ENCODE results near the gene UTP25. TPM values are rescaled to one million over a fixed set of nuclear protein-coding genes. Genes with fewer than 3 reads are reported as not detected.

UTP25 gene
- total RNA-seq, 1 donor from 2014 or later, result 4.6 TPM

DNA sequence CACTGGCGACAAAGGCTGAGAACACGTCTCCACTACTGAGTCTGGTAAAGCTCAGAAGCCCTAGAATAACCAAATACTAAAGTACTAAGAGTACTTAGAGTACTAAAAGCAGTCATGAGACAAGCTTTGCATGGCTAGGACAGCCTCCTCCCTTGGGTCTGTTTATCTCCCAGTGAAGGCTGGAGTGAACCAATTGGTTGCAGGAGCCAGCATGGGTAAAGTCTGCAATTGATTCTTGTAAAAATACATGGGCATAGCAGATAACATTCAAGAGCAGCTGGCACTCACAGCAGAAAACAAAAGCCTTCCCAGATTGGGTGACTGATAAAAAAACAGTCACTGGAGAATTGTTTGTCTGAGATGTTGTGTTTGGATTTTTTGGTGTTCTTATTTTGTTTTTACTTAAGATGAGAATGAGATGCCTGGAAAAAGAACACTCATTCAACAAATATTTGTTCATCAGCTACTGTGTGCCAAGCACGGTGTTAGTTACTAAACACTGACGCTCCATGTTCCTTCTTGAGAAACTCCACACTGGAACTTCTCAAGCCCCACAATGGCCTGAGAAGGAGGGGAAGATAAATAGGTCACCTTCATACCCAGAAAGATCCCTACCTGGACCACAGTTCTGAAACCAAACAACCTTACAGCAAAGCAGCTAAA, 25.5 kb upstream of the UTP25 start:
- Mint-ChIP-seq H3K27ac (ENCODE audit: unreplicated experiment) (no peak overlapping the region), H3K36me3 (ENCODE audit: unreplicated experiment) (no peaks in the 10 kb centered on the region), H3K9me3 (ENCODE audit: unreplicated experiment) (no peaks in the 10 kb centered on the region), H3K4me3 (ENCODE audit: unreplicated experiment) (no peak overlapping the region), H3K27me3 (ENCODE audit: unreplicated experiment) (peaks cover 7% of the 10 kb centered on the region), H3K4me1 (ENCODE audit: low read depth, unreplicated experiment) (peaks cover 1% of the 10 kb centered on the region)
- TF ChIP-seq, protein P1, sequence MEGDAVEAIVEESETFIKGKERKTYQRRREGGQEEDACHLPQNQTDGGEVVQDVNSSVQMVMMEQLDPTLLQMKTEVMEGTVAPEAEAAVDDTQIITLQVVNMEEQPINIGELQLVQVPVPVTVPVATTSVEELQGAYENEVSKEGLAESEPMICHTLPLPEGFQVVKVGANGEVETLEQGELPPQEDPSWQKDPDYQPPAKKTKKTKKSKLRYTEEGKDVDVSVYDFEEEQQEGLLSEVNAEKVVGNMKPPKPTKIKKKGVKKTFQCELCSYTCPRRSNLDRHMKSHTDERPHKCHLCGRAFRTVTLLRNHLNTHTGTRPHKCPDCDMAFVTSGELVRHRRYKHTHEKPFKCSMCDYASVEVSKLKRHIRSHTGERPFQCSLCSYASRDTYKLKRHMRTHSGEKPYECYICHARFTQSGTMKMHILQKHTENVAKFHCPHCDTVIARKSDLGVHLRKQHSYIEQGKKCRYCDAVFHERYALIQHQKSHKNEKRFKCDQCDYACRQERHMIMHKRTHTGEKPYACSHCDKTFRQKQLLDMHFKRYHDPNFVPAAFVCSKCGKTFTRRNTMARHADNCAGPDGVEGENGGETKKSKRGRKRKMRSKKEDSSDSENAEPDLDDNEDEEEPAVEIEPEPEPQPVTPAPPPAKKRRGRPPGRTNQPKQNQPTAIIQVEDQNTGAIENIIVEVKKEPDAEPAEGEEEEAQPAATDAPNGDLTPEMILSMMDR (IDR thresholded peaks at IDR 0.05; ENCODE audit: partially characterized antibody, unreplicated experiment), result no peak
- no peak for DNase-seq

DNA sequence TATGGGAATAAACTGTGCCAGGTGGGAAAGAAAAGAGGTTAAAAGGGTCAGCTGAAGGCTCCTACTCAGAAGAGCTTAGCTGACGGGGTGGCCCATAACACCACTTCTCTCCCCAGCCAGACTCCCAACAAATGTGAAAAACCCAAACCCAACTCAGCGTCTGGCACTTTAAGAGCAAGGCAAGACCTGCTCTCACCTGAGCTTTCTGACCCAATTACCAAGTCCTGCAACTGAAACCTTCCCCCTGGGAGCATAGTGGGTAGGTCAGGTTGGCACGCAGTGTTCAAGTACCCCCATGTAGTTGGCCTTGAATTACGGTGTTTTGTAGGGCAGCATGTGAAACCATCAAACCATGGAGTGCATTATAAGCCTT, 25.0 kb upstream of the UTP25 start:
- TF ChIP-seq, protein P1 (IDR thresholded peaks at IDR 0.05; ENCODE audit: partially characterized antibody, unreplicated experiment), result no peak
- no peak overlapping the region for H3K27ac Mint-ChIP-seq (ENCODE audit: unreplicated experiment)
- no peak overlapping the region for H3K4me3 Mint-ChIP-seq (ENCODE audit: unreplicated experiment)
- H3K9me3 Mint-ChIP-seq (ENCODE audit: unreplicated experiment), result no peaks in the 10 kb centered on the region
- peaks cover 7% of the 10 kb centered on the region for H3K27me3 Mint-ChIP-seq (ENCODE audit: unreplicated experiment)
- no peak for DNase-seq
- H3K4me1 Mint-ChIP-seq (ENCODE audit: low read depth, unreplicated experiment), result peaks cover 1% of the 10 kb centered on the region
- no peaks in the 10 kb centered on the region for H3K36me3 Mint-ChIP-seq (ENCODE audit: unreplicated experiment)

DNA sequence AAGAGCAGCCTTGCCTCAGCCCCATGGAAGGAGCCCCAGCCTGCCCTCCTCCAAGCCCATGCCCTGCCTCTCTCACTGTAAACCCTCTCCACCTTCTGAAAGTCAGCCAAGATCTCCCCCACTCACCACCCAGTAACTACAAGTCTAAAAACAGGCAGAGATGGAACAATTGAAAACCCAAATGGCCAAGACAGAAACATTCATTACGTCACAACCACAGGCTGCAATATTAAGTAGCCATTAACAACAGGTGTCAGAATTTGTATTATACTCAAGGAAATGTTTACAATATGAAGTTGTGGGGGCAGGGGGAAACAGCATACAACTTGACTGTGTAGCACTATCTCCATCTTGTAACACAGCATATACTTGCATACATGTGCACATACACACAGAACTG, 24.2 kb upstream of the UTP25 start:
- TF ChIP-seq, protein P1 (IDR thresholded peaks at IDR 0.05; ENCODE audit: partially characterized antibody, unreplicated experiment), result no peak
- H3K36me3 Mint-ChIP-seq (ENCODE audit: unreplicated experiment), result no peaks in the 10 kb centered on the region
- peaks cover 7% of the 10 kb centered on the region for H3K27me3 Mint-ChIP-seq (ENCODE audit: unreplicated experiment)
- H3K9me3 Mint-ChIP-seq (ENCODE audit: unreplicated experiment), result no peaks in the 10 kb centered on the region
- H3K4me1 Mint-ChIP-seq (ENCODE audit: low read depth, unreplicated experiment), result peaks cover 1% of the 10 kb centered on the region
- no peak for DNase-seq
- no peak overlapping the region for H3K4me3 Mint-ChIP-seq (ENCODE audit: unreplicated experiment)
- no peak overlapping the region for H3K27ac Mint-ChIP-seq (ENCODE audit: unreplicated experiment)

DNA sequence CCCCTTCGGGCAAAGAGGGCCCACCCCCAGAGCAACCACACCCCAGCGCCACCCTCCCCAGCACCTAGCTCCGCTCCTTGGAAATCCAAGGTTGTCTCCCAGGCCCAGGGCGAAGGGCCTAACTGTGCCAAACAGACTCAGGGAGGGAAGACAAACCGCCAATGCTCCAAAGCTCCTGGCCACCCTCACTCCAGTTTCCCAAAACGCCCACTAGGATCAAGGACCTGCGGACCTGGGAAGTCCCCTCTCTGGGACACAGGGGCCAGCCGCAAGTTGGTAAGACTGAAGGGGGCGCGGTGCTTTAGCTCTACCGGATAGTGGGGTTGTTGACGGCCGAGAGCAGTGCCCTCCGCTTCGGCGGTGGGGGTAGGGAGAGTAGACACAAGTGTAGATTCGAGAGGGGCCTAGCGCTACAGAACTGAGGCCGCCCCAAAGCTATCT, 22.4 kb upstream of the UTP25 start:
- H3K4me1 Mint-ChIP-seq (ENCODE audit: low read depth, unreplicated experiment), result peaks cover 1% of the 10 kb centered on the region
- peaks cover 7% of the 10 kb centered on the region for H3K27me3 Mint-ChIP-seq (ENCODE audit: unreplicated experiment)
- TF ChIP-seq, protein P1 (IDR thresholded peaks at IDR 0.05; ENCODE audit: partially characterized antibody, unreplicated experiment), result no peak
- no peak for DNase-seq
- H3K4me3 Mint-ChIP-seq (ENCODE audit: unreplicated experiment), result peak overlapping the region; percentile 80
- H3K9me3 Mint-ChIP-seq (ENCODE audit: unreplicated experiment), result no peaks in the 10 kb centered on the region
- no peak overlapping the region for H3K27ac Mint-ChIP-seq (ENCODE audit: unreplicated experiment)
- H3K36me3 Mint-ChIP-seq (ENCODE audit: unreplicated experiment), result no peaks in the 10 kb centered on the region

DNA sequence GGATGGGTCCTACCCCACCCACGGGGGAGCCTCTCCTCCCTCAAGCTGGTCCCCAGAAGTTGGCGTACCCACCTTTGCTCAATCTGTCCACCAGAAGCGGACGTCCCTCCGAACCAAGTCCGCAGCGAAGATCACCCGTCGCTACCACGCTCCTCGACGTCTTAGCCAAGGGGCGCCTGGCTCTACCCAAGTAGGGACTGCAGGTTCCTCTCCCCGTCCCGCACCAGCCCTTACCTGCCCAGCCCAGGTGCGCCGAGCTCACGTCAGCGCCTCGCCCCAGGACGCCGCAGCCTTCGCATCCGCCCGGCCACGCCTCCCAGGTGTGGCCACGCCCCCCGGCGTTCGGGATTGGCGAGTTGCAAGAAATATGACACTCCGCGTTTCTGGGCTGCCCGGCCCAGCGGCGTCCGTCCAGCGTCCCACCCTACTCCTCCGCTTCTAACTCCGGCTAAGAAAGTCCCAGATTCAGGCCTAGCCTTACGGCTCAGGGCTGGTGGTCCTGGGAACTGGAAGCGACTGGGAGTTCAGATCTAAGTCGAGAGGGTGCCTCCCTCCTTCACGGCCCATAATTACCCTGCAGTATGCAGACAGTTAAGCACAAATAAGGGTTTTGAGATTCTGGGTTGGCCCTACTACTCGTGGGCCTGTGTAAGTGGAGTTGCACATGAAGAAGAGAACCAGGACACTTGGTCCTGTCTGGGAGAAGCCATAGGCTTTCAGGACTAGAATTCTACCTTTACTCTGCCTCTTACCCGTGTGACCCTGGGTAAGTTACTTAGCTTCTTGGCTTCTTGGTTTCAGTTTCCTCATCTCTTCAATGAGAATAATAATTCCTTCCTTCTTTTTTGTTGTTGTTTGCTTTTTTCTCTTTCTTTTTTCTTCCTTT, 21.7 kb upstream of the UTP25 start, which contains the start of gene IRF6:
Gene IRF6, minus strand, starts transcription at position 268 of the 886 bp plus-strand sequence. CDS start 4,729 bp downstream, outside the sequence.
- peak; percentile 74 for DNase-seq
- TF ChIP-seq, protein P1 (IDR thresholded peaks at IDR 0.05; ENCODE audit: partially characterized antibody, unreplicated experiment), result no peak
- H3K36me3 Mint-ChIP-seq (ENCODE audit: unreplicated experiment), result no peaks in the 10 kb centered on the region
- peaks cover 5% of the 10 kb centered on the region for H3K4me1 Mint-ChIP-seq (ENCODE audit: low read depth, unreplicated experiment)
- no peak within 1 kb of the TSS for H3K27ac Mint-ChIP-seq (ENCODE audit: unreplicated experiment)
- peak within 1 kb of the TSS; percentile 80 for H3K4me3 Mint-ChIP-seq (ENCODE audit: unreplicated experiment)
- peaks cover 7% of the 10 kb centered on the region for H3K27me3 Mint-ChIP-seq (ENCODE audit: unreplicated experiment)
- no peaks in the 10 kb centered on the region for H3K9me3 Mint-ChIP-seq (ENCODE audit: unreplicated experiment)
